HL-60 (cell line): ENCODE measurements around the gene LYVE1.

Experiments used
- CTCF ChIP-seq: IDR thresholded peaks from one replicate; pipeline ENCODE4 v1.5.1; 2011; ENCODE audit warnings: low read length, control low read depth, inconsistent platforms; ENCODE audit not compliant: insufficient read depth
- POLR2AphosphoS5 ChIP-seq: IDR thresholded peaks from 2 replicates; pipeline ENCODE4 v1.6.1; 2012; ENCODE audit warnings: low read depth
- REST ChIP-seq: IDR thresholded peaks from 2 replicates; pipeline ENCODE4 v1.6.1; 2012; ENCODE audit warnings: low read depth; ENCODE audit not compliant: insufficient replicate concordance

DNA sequence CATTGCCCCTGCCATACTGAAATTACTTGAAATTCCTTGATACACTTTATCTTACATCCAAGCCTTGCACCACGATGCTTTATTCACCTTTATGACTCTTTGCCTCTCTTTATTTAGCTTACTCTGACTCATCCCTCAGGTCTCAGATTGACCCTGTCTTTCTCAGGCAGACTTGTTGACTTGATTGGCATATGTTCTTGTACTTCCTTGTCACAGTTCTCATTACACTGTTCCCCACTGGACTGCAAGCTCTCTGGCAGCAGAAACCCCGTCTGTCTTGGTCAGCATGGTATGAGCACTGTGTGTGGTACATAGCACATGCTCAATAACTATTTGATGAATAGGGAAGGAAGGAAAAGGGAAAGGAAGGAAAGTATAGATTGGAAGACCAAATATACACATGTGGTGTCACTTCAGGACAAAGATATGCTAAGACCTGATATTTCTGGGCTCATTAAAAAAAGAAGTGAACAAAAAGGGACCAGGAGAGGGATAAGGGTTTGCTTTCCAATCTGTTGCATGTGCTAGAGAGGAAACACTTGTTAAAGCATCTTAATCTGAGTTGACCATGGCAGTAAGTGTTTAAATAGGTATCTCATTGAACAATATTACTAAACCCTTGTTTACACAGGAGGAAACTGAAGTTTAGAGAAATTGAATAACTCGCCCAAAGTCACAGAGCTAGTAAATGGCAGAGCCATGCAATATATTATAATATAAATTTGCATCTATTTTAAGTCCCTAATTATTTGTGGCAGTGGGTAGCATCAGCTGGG, 7.2 kb downstream of the LYVE1 start:
- no peak for TF ChIP-seq CTCF
- no peak for TF ChIP-seq POLR2AphosphoS5
- no peak for TF ChIP-seq REST
